Measurements from ENCODE around the gene TNFSF13B. TPM values are rescaled to one million over a fixed set of nuclear protein-coding genes. Genes with fewer than 3 reads are reported as not detected.

The TNFSF13B gene
- total RNA-seq, 1 experiment from 2014 or later = 9.2 TPM

GRCh38 chr13:108346376-108346775, 76.9 kb downstream of the TNFSF13B start:
- ChIA-PET POLR2A (ENCODE audit: low non-redundant PET) (no interaction called here), CTCF (no interaction called here)
- no peak overlapping the region for H3K4me3 ChIP-seq (ENCODE audit: low read depth, low read length, poor library complexity, severe bottlenecking)
- no peaks in the 10 kb centered on the region for H3K9me3 ChIP-seq (ENCODE audit: low read depth, low read length, poor library complexity, severe bottlenecking)
- BruUV-seq (replicated peaks) = no TSS peak
- no peak for TF ChIP-seq EZH2 (IDR thresholded peaks at IDR 0.05; ENCODE audit: borderline replicate concordance, low read depth, low read length, poor library complexity, severe bottlenecking)
- no peak for TF ChIP-seq CTCF (conservative IDR thresholded peaks at IDR 0.05; ENCODE audit: low read depth, low read length)
- intact Hi-C loops (cut with micrococcal nuclease; ENCODE audit: unreplicated experiment) = no loop called here
- no peaks in the 10 kb centered on the region for H3K4me1 ChIP-seq (ENCODE audit: insufficient read depth, low read length, poor library complexity, severe bottlenecking)
- no peak overlapping the region for H3K27ac ChIP-seq (ENCODE audit: low read depth, low read length, poor library complexity, severe bottlenecking)
- H3K27me3 ChIP-seq (replicated peaks; ENCODE audit: insufficient read depth, low read depth, low read length, poor library complexity) = no peaks in the 10 kb centered on the region
- no peak for DNase-seq (ENCODE audit: low spot score)
- H3K36me3 ChIP-seq (ENCODE audit: insufficient read depth, low read length, poor library complexity, severe bottlenecking) = no peaks in the 10 kb centered on the region

- Histone ChIP-seq H3K4me3 (ENCODE audit: low read depth, low read length, poor library complexity, severe bottlenecking) (no peak overlapping the region), H3K27ac (ENCODE audit: low read depth, low read length, poor library complexity, severe bottlenecking) (no peak overlapping the region), H3K9me3 (ENCODE audit: low read depth, low read length, poor library complexity, severe bottlenecking) (no peaks in the 10 kb centered on the region), H3K27me3 (replicated peaks; ENCODE audit: insufficient read depth, low read depth, low read length, poor library complexity) (peaks cover 5% of the 10 kb centered on the region), H3K36me3 (ENCODE audit: insufficient read depth, low read length, poor library complexity, severe bottlenecking) (no peaks in the 10 kb centered on the region), H3K4me1 (ENCODE audit: insufficient read depth, low read length, poor library complexity, severe bottlenecking) (no peaks in the 10 kb centered on the region)
- TF ChIP-seq CTCF (conservative IDR thresholded peaks at IDR 0.05; ENCODE audit: low read depth, low read length) (no peak), EZH2 (IDR thresholded peaks at IDR 0.05; ENCODE audit: borderline replicate concordance, low read depth, low read length, poor library complexity, severe bottlenecking) (no peak)
- no TSS peak for BruUV-seq (replicated peaks)
- DNase-seq (ENCODE audit: low spot score) = no peak
- ChIA-PET CTCF (interaction anchor here (0.7 kb wide), 1 partner anchor 550 kb away, joined by 3 read pairs; no protein-coding TSS in a partner anchor), POLR2A (ENCODE audit: low non-redundant PET) (no interaction called here)
- intact Hi-C loops (cut with micrococcal nuclease; ENCODE audit: unreplicated experiment) = no loop called here
These were observed 79.8 kb downstream of the TNFSF13B start for GRCh38 chr13:108349269-108349668.

DNA sequence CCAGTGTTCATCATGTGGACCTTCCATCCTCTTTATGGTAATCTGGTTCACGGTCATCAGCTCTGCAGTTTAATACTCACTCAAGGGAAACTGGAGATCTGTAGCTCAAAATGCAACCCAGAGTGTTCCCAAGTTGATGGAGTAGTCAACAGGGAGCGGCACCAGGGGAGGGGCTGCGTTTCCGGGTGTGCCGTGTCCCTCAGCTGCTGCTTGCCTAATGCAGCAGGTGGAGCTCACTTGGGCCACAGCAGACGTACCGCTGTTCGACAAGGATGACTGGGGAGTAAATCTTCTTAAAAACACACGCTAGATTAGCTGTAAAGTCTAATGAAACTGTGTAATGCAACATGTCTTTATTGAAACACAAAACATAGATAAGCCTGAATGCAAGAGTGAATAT, 81.1 kb downstream of the TNFSF13B start:
- Histone ChIP-seq H3K36me3 (ENCODE audit: insufficient read depth, low read length, poor library complexity, severe bottlenecking) (no peaks in the 10 kb centered on the region), H3K27ac (ENCODE audit: low read depth, low read length, poor library complexity, severe bottlenecking) (no peak overlapping the region), H3K4me1 (ENCODE audit: insufficient read depth, low read length, poor library complexity, severe bottlenecking) (no peaks in the 10 kb centered on the region), H3K27me3 (replicated peaks; ENCODE audit: insufficient read depth, low read depth, low read length, poor library complexity) (peaks cover 5% of the 10 kb centered on the region), H3K9me3 (ENCODE audit: low read depth, low read length, poor library complexity, severe bottlenecking) (no peaks in the 10 kb centered on the region), H3K4me3 (ENCODE audit: low read depth, low read length, poor library complexity, severe bottlenecking) (no peak overlapping the region)
- CTCF ChIA-PET = interaction anchor here (0.6 kb wide), 1 partner anchor 259 kb away, joined by 8 read pairs; no protein-coding TSS in a partner anchor
- no TSS peak for BruUV-seq (replicated peaks)
- POLR2A ChIA-PET (ENCODE audit: low non-redundant PET) = no interaction called here
- TF ChIP-seq CTCF (conservative IDR thresholded peaks at IDR 0.05; ENCODE audit: low read depth, low read length) (no peak), EZH2 (IDR thresholded peaks at IDR 0.05; ENCODE audit: borderline replicate concordance, low read depth, low read length, poor library complexity, severe bottlenecking) (no peak)
- DNase-seq (ENCODE audit: low spot score) = no peak
- intact Hi-C loops (cut with micrococcal nuclease; ENCODE audit: unreplicated experiment) = no loop called here
